GM23248 (cell line): ENCODE results near the gene EML6. TPM values are rescaled to one million over a fixed set of nuclear protein-coding genes. Genes with fewer than 3 reads are reported as not detected.

Experiments
- DNase-seq: peaks from one replicate; pipeline ENCODE4 v3.0.0-alpha.2; 2015
- H2AFZ ChIP-seq: fragments of 200-600 bp; sonication (generic); 2 replicates; pipeline ENCODE4 v1.6.1; 2016; ENCODE audit warnings: antibody characterized with exemption
- H3F3A ChIP-seq: fragments of 200-600 bp; sonication (generic); 2 replicates; pipeline ENCODE4 v1.6.1; 2016; ENCODE audit warnings: mild to moderate bottlenecking, antibody characterized with exemption, mixed run types; ENCODE audit not compliant: insufficient read depth
- H3K27ac ChIP-seq: fragments of 200-600 bp; sonication (generic); 2 replicates; pipeline ENCODE4 v1.5.1; 2016; ENCODE audit warnings: mild to moderate bottlenecking
- H3K27me3 ChIP-seq: fragments of 200-600 bp; sonication (generic); replicated peaks from 2 replicates; pipeline ENCODE4 v1.6.1; 2016; ENCODE audit warnings: mild to moderate bottlenecking; ENCODE audit not compliant: insufficient read depth
- H3K36me3 ChIP-seq: fragments of 200-600 bp; sonication (generic); 2 replicates; pipeline ENCODE4 v1.6.1; 2016; ENCODE audit warnings: low read depth, mild to moderate bottlenecking
- H3K4me1 ChIP-seq: fragments of 200-600 bp; sonication (generic); 2 replicates; pipeline ENCODE4 v1.6.1; 2016; ENCODE audit warnings: mild to moderate bottlenecking; ENCODE audit not compliant: insufficient read depth
- H3K4me2 ChIP-seq: fragments of 200-600 bp; sonication (generic); one replicate; pipeline ENCODE4 v1.6.1; 2016; ENCODE audit warnings: mild to moderate bottlenecking; ENCODE audit not compliant: unreplicated experiment
- H3K4me3 ChIP-seq: fragments of 200-600 bp; sonication (generic); 2 replicates; pipeline ENCODE4 v1.5.1; 2016; ENCODE audit warnings: mild to moderate bottlenecking
- H3K79me2 ChIP-seq: fragments of 200-600 bp; sonication (generic); 2 replicates; pipeline ENCODE4 v1.6.1; 2016; ENCODE audit warnings: mild to moderate bottlenecking; ENCODE audit not compliant: insufficient read depth
- H3K9ac ChIP-seq: fragments of 200-600 bp; sonication (generic); 2 replicates; pipeline ENCODE4 v1.6.1; 2016; ENCODE audit warnings: mild to moderate bottlenecking
- H3K9me2 ChIP-seq: fragments of 200-600 bp; sonication (generic); 2 replicates; pipeline ENCODE4 v1.6.1; 2016; ENCODE audit warnings: mixed run types, mild to moderate bottlenecking, moderate library complexity; ENCODE audit not compliant: insufficient read depth
- H3K9me3 ChIP-seq: fragments of 200-600 bp; sonication (generic); one replicate; pipeline ENCODE4 v1.6.1; 2017; ENCODE audit warnings: low read depth
- H4K20me1 ChIP-seq: fragments of 200-600 bp; sonication (generic); 2 replicates; pipeline ENCODE4 v1.6.0; 2016; ENCODE audit not compliant: insufficient read depth
- EZH2 ChIP-seq: fragments of 200-600 bp; sonication (generic); IDR thresholded peaks from 2 replicates; pipeline ENCODE4 v1.6.1; 2018; ENCODE audit warnings: antibody characterized with exemption, mild to moderate bottlenecking; ENCODE audit not compliant: insufficient read depth, poor library complexity, severe bottlenecking
- EZH2phosphoT487 ChIP-seq: fragments of 200-600 bp; sonication (generic); IDR thresholded peaks from 2 replicates; pipeline ENCODE4 v1.6.1; 2018; ENCODE audit warnings: antibody characterized with exemption, moderate library complexity, mild to moderate bottlenecking, low read depth; ENCODE audit not compliant: insufficient read depth
- WGBS, 2 experiments: methylation state at CpG; one replicate each; pipeline ENCODE4 v1.1.6; 2015 to 2017; ENCODE audit warnings: low lambda C conversion rate in 2 of 2, low coverage in 1 of 2; ENCODE audit errors: missing lambda C conversion rate in 2 of 2; 5-methylcytosine and 5-hydroxymethylcytosine counted together
- in situ Hi-C: fragments of 300-500 bp; cut with MboI; formaldehyde crosslinking; loops from 2 replicates; pipeline ENCODE4 v1.15.0; 2020
- polyA plus RNA-seq: library from polyadenylated mRNA; unstranded; fragments of >200 nt; fragmentation: Nextera tagmentation; extraction: Ambion mirVana; gene quantifications from 2 replicates; pipeline ENCODE4 v1.2.1, GENCODE V29; 2016
- small RNA-seq: library from RNA; depleted of rRNA; stranded (forward); fragments of <200 nt; gene quantifications from one replicate; pipeline ENCODE3, GENCODE V24; 2014; ENCODE audit warnings: low read depth, low replicate concordance
- total RNA-seq: library from RNA; depleted of rRNA; stranded (reverse); fragments of >200 nt; shearing (Covaris generic); gene quantifications from 2 replicates; pipeline ENCODE4 v1.2.3, GENCODE V29; 2014

The EML6 gene
- total and polyA plus RNA-seq, 2 experiments from 2014 or later: 0.54 to 0.76 TPM

DNA sequence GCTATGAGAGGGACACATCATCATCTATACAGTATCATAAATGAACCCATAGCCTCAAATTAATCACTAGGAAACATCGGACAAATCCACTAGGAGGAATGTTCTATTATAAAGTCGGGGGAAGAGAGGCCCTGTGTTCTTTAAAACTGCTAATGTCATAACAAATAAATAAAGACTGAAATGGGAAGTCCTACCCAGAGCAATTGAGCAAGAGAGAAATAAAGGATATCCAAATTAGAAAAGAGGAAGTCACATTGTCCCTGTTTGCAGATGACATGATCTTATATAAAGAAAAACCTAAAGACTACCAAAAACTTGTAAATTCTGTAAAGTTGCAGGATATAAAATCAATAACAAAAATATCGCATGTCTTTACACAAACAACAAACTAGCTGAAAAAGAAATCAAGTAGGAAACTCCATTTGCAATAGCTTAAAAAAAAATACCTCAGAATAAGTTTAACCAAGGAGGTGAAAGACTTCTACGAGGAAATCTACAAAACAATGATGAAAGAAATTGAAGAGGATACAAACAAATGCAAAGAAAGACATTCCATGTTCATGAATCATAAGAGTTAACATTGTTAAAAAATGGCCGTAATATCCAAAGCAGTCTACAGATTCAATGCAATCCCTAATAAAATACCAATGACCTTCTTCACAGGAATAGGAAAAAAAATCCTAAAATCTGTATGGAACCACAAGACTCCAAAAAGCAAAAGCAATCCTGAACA, 296.2 kb downstream of the EML6 start:
- H3K9me2 ChIP-seq: no peaks in the 10 kb centered on the region
- H3K4me1 ChIP-seq: peaks cover 77% of the 10 kb centered on the region
- H3K27me3 ChIP-seq: no peaks in the 10 kb centered on the region
- no peak overlapping the region for H3K9ac ChIP-seq
- H3K79me2 ChIP-seq: peaks cover 100% of the 10 kb centered on the region
- no peaks in the 10 kb centered on the region for H3K9me3 ChIP-seq
- no peak overlapping the region for H2AFZ ChIP-seq
- no peak for DNase-seq
- H4K20me1 ChIP-seq: peaks cover 87% of the 10 kb centered on the region
- peaks cover 20% of the 10 kb centered on the region for H3K36me3 ChIP-seq
- H3K4me3 ChIP-seq: no peak overlapping the region
- TF ChIP-seq EZH2phosphoT487 (no peak), EZH2 (no peak)
- in situ Hi-C loops: loop anchor here (10.0 kb wide), 1 partner anchor 155 kb away; no protein-coding TSS in a partner anchor
- H3K4me2 ChIP-seq: no peak overlapping the region
- H3K27ac ChIP-seq: peak overlapping the region; percentile 20; the same call in 1 of the 2 replicates
- WGBS, 2 experiments: 71 to 82% methylated on average over 5 of the region's 5 CpGs
- peaks cover 73% of the 10 kb centered on the region for H3F3A ChIP-seq

Small RNAs within 50 kb of the gene (small RNA-seq; reads per million reads assigned to genes)
- gene RNU6-433P (not detected), gene RNU7-81P (not detected)
